ENCODE measurements around the gene OR2A42. TPM values are rescaled to one million over a fixed set of nuclear protein-coding genes. Genes with fewer than 3 reads are reported as not detected.
"Not testable (repeated sequence)": the region's sequence is repeated elsewhere in the genome, so short reads cannot be mapped to it uniquely, and the experiment has no call there.

The OR2A42 gene
- polyA plus RNA-seq, 2 of the 4 experiments (the other 2 are of a cell fraction) = not detected

DNA sequence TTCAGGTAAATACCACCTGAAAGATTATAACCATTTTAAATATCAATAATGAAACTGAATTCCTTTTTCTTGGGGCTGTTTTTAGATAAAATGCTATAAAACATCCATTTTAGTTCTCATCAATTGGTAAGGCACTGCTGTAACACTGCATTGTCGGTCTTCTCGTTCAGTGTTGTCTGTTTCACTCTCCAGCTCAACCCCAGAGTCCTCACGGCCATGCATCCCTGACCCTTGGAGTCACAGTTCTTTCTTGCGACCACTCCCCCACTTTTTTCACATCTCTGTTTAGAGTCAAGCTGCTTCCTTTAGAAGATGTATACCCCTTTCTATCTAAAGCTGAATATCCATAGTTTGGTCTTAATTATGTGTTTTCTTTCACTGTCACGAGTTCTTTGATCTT lies 7.6 kb upstream of the OR2A42 start:
- H3K4me1 ChIP-seq; H3K9me3 ChIP-seq; H3K27ac ChIP-seq; H3K4me3 ChIP-seq; DNase-seq (ENCODE audit: low read depth in 1 of 2, low spot score in 1 of 2); CTCF ChIA-PET; ATAC-seq; POLR2A ChIA-PET; FAIRE-seq; H3K4me2 ChIP-seq: not testable (repeated sequence)
- WGBS (ENCODE audit: missing lambda C conversion rate) = no CpG with 5 or more reads among the region's 5 CpGs

DNA sequence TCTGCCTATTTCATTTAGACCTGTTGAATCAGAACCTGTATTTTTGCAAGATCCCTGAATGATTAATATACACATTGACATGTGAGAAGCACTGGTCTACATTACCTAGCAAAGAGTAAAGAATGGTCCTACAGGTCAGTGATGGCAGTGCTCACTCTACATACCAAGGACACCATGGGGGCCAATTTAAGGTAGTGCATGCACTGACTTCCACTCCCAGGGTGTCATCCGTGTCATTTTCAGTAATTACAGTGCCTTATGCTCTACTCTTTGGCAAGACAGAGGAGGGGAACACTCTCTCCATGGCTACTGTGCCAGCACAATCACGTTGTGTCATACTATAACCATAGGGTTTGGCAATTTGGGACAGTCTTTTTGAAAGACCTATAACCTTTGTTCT lies 6.0 kb upstream of the OR2A42 start:
- DNase-seq (ENCODE audit: low read depth in 1 of 2, low spot score in 1 of 2); H3K4me1 ChIP-seq; H3K4me2 ChIP-seq; H3K4me3 ChIP-seq; POLR2A ChIA-PET; H3K27ac ChIP-seq; FAIRE-seq; CTCF ChIA-PET; H3K9me3 ChIP-seq: not testable (repeated sequence)
- WGBS (ENCODE audit: missing lambda C conversion rate) = no CpG with 5 or more reads among the region's 2 CpGs
- ATAC-seq = peak in 1 of 2 experiments; percentile 43; a peak in 2 of 6 replicates

DNA sequence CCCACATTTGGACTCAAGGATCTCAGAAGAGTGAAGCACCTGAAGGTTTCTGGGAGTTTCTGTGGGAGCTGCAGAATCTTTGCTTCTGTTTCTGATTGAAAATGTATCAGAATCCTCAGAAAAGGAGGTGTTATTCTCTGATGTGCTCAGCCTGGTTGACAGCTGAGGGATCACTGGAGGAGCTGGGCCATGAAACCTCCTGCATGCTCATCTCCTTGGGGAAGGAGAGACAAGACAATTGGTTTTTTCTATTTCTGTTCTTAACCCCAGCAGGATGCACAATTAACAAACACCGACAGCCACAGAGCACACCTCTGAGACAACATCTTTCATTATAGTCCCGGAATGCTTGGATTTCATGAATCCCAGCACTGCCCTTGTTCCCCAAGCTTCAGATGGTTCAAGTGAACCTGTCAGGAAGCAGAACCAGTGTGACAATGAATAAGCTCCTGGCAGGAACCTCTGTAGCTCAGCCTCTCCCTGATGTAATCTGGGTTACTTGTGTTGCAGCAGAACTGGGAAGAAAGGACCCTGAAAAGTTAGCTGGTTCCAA lies 799 bp downstream of the OR2A42 start:
- 79% methylated on average over 2 of the region's 2 CpGs for WGBS (ENCODE audit: missing lambda C conversion rate)
- ATAC-seq; H3K27ac ChIP-seq; DNase-seq (ENCODE audit: low read depth in 1 of 2, low spot score in 1 of 2); CTCF ChIA-PET; H3K9me3 ChIP-seq; H3K4me1 ChIP-seq; POLR2A ChIA-PET; H3K4me2 ChIP-seq; H3K4me3 ChIP-seq; FAIRE-seq: not testable (repeated sequence)

DNA sequence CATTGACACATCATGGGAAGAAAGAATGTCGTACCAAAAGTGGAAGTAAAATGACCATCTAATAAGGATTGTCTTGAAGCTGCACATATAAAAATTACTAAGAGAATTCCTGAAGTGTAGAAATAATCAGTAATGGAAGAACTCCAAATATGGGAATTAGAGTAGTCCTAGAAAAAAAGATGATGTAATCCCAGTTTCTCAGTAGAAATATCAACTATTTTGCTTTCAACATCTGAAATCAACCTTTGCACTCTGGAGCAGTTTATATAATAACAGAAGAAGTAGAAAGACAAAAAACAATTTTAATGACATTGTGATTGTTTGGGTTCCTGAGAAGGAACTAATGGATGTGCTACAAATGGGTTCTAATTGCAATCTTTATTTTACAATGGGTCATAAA lies 6.4 kb downstream of the OR2A42 start:
- H3K9me3 ChIP-seq; H3K4me2 ChIP-seq; DNase-seq (ENCODE audit: low read depth in 1 of 2, low spot score in 1 of 2); POLR2A ChIA-PET; ATAC-seq; H3K4me3 ChIP-seq; H3K4me1 ChIP-seq; FAIRE-seq; H3K27ac ChIP-seq; CTCF ChIA-PET: not testable (repeated sequence)
- 32% methylated on average over 1 of the region's 1 CpG for WGBS (ENCODE audit: missing lambda C conversion rate)

DNA sequence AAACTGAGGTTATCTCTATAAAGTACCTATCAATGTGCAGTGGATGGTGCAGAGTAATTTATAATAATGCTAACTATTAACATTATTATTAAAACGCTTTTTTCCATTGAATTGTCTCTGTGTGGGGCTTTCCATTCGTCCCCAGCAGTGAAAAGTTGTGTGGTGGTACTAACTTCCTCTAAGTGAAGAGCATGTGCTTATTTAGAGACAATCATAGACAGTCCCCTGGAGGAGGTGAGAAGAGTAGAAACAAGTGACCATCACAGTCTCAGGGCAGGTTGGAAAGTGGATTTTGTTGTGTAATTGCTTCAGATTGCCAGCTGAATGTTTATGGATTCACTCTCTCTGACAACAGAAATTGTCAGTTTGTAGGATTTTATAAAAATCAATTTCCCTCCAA lies 8.4 kb downstream of the OR2A42 start:
- FAIRE-seq, ATAC-seq: not testable (repeated sequence)

DNA sequence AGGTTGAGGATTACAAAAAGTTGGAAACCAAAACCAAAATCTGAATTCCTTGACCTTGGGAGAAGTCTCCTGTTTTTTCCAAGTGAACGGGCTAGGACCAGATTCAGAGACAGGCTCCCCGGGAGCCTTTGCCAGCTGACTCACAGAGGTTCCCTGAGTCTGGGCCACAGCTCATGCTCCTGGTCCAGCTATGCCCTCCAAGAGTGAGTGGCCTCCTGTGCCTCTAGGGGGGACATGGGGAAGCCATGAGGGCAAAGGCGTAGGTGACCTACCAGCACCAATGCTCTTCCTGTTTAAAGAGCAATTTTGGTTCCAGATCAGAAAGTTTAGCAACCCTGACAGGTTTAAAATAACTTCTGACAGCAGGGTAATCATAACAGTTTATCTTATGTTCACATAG lies 10.6 kb downstream of the OR2A42 start:
- DNase-seq (ENCODE audit: low read depth in 1 of 2, low spot score in 1 of 2); H3K4me2 ChIP-seq; POLR2A ChIA-PET; ATAC-seq; H3K4me1 ChIP-seq; H3K4me3 ChIP-seq; H3K27ac ChIP-seq; CTCF ChIA-PET; H3K9me3 ChIP-seq; FAIRE-seq: not testable (repeated sequence)
- 52% methylated on average over 2 of the region's 3 CpGs for WGBS (ENCODE audit: missing lambda C conversion rate)

More for the DNA sequence above, 8.4 kb downstream of the OR2A42 start:
- H3K27ac ChIP-seq; H3K4me1 ChIP-seq; H3K4me3 ChIP-seq; CTCF ChIA-PET; H3K9me3 ChIP-seq; DNase-seq (ENCODE audit: low read depth in 1 of 2, low spot score in 1 of 2); H3K4me2 ChIP-seq; POLR2A ChIA-PET: not testable (repeated sequence)
- WGBS (ENCODE audit: missing lambda C conversion rate) = no CpG with 5 or more reads among the region's 2 CpGs

DNA sequence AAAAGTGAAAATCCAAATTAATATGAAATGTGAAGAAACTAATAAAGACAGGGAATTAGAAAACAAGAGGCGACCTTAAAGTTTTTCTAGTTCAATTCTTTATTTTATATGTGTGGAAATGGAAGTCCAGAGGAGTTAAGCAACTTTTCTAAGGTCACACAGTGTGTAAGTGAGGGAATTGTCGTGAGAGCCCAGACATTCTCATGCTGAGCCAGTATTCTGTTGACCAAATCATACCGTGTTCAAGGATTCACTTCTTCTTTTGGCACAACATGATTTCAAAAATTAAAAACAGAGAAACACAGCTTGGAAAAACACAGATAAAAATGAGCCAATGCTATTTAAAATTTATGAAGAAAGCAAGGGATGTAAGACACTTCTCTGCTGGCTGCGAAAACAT lies 12.5 kb downstream of the OR2A42 start:
- H3K27ac ChIP-seq; H3K4me3 ChIP-seq; DNase-seq (ENCODE audit: low read depth in 1 of 2, low spot score in 1 of 2); H3K4me2 ChIP-seq; ATAC-seq; H3K9me3 ChIP-seq; FAIRE-seq; CTCF ChIA-PET; POLR2A ChIA-PET; H3K4me1 ChIP-seq: not testable (repeated sequence)
- 34% methylated on average over 3 of the region's 4 CpGs for WGBS (ENCODE audit: missing lambda C conversion rate)

DNA sequence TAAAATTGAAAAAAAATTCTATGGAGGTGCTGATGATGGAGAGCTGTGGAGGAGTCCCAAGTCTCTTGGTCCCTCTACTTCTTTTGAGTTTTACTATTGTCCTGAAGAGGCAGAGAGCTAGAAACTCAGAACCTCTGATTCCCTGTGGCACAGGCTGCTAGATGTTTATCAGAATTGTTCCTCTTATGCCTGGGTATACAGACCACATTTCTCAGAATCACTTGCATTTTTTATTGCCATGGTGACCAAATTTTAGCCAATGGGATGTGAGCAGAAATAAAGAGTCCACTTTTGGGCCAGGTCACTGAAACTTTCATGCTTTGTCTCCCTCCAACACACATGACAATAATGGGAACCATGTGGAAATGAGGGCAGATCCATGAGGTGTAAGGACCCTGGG lies 15.7 kb downstream of the OR2A42 start:
- H3K4me3 ChIP-seq; H3K4me1 ChIP-seq; H3K27ac ChIP-seq; H3K4me2 ChIP-seq; ATAC-seq; DNase-seq (ENCODE audit: low read depth in 1 of 2, low spot score in 1 of 2); CTCF ChIA-PET; H3K9me3 ChIP-seq; POLR2A ChIA-PET: not testable (repeated sequence)
- FAIRE-seq = peak; percentile 87

DNA sequence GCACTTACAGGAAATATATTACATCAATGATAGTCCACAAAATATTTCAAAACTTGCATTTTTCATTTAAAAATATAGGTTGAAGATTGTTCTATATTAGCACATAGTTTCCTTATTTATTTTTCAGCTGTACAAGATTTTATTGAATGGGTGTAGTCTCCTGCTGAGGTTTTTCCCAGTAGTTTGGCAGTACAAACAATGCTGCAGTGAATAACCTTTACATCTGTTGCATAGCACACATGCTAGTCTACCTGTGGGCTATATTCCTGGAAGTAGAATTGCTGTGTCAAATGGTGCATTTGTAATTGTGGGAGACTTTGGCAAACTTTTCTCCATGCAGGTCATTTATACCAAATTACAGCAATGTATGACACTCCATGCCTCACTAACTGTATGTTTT lies 18.9 kb downstream of the OR2A42 start:
- H3K27ac ChIP-seq; DNase-seq (ENCODE audit: low read depth in 1 of 2, low spot score in 1 of 2); H3K4me3 ChIP-seq; CTCF ChIA-PET; H3K4me2 ChIP-seq; ATAC-seq; FAIRE-seq; POLR2A ChIA-PET; H3K4me1 ChIP-seq; H3K9me3 ChIP-seq: not testable (repeated sequence)

DNA sequence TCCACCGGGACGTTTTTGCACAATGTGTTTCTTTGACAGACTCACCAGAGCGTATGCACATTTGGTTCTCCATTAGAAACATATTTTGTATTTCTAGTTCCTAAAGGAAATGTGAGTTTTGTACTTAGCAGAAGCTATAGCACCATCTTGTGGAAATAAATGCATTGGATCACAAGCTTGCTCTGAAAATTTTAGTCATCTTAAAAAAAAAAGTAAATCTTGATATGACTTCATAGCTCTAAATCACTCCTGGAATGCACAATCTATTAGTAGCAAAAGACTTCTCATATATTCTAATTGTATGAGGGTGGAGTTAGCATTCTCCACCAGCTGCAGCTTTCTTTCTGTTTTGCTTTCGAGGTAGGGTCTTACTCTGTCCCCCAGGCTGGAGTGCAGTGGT lies 20.3 kb downstream of the OR2A42 start:
- ATAC-seq = peak; percentile 45 to 71; a peak in 4 of 6 replicates
- H3K4me1 ChIP-seq; H3K27ac ChIP-seq; FAIRE-seq; H3K4me2 ChIP-seq; POLR2A ChIA-PET; H3K4me3 ChIP-seq; H3K9me3 ChIP-seq; DNase-seq (ENCODE audit: low read depth in 1 of 2, low spot score in 1 of 2); CTCF ChIA-PET: not testable (repeated sequence)
- WGBS (ENCODE audit: missing lambda C conversion rate) = no CpG with 5 or more reads among the region's 4 CpGs

DNA sequence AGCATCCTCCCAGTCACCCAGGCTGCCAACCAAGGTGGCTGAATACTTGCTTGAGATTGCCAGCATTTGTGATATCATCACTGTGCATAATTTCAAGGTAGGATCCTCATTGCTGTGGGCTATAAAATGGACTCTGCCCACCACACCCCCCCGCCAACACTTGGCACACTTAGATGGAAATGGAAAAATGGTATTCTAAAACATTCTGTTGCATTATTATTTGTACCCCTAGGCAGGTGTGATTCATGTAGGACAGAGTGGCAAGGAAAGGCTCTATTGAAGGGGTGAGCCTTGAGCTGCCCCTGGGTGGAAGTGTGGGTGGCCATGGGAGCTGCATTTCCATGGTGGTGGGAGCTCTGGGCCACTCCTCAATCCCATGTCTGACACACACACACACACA lies 20.8 kb downstream of the OR2A42 start:
- H3K4me1 ChIP-seq; H3K4me3 ChIP-seq; FAIRE-seq; H3K4me2 ChIP-seq; H3K9me3 ChIP-seq; DNase-seq (ENCODE audit: low read depth in 1 of 2, low spot score in 1 of 2); POLR2A ChIA-PET; H3K27ac ChIP-seq; CTCF ChIA-PET; ATAC-seq: not testable (repeated sequence)
- 86% methylated on average over 1 of the region's 1 CpG for WGBS (ENCODE audit: missing lambda C conversion rate)

DNA sequence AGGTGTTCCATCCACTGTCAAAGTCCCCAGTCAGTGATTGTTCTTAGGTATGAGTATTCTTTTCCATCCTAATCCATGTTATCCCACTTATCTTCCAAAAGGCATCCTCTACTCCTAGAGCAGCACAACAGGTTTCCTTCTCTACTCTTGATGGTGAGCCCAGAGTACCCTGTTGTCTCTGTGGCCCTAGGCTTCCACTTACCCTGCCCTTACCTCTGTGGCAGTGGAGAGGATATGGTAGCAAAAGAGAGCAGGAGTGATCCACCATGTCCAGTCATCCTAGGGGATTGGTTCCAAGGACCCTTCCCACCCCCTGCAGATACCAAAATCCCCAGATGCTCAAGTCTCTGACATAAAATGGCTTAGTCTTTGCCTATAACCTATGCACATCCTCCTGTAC lies 22.2 kb downstream of the OR2A42 start:
- POLR2A ChIA-PET; CTCF ChIA-PET; H3K4me1 ChIP-seq; H3K9me3 ChIP-seq; H3K4me3 ChIP-seq; ATAC-seq; H3K4me2 ChIP-seq; H3K27ac ChIP-seq; FAIRE-seq; DNase-seq (ENCODE audit: low read depth in 1 of 2, low spot score in 1 of 2): not testable (repeated sequence)
